ENCODE results near the gene MRPL22.
A peak's percentile ranks its signal among the peaks of the same experiment; 100 is the strongest.
"Not testable (repeated sequence)": the region's sequence is repeated elsewhere in the genome, so short reads cannot be mapped to it uniquely, and the experiment has no call there.

Gene MRPL22

DNA sequence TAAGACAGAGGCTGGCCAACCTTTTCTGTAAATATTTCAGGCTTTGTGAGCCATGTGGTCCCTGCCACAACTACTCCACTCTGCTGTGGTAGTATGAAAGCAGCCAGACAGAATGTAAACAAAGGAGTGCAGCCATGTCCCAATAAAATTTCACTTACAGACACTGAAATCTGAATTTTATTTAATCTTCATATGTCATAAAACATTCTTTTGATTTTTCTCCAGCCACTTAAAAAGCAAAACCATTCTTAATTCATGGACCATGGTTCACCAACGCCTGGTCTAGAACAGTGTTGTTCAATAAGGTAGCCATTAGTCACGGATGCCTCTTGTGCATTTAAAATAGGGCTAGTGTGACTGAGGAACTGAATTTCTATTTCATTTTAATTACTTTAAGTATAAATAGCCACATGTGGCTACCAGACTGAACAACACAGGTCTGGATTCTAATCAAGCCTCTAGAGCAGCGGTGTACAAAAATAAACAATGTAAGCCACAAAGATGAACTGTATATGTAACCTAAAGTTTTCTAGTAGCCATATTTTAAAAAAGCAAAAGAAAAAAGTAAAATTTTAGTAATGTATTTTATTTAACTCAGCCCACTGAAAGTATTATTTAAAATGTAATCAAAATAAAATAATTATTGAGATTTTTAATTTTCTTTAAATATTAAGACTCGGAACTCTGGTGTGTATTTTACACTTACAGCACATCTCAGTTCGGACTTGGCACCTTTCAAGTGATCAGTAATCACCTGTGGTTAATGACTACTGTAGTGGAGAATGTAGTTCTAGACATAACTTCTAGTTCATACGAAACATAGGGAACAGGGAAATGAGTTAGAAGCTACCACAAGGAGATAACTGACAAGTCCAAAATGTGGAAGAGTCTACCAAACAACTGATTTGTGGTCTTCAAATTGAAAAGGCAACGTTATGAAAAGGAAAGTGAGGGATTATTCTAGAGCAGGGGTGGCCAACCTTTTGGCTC, 17.1 kb upstream of the MRPL22 start:
- Histone ChIP-seq H3K9me3 (no peaks in the 10 kb centered on the region), H3K4me1 (no peaks in the 10 kb centered on the region), H3K27me3 (ENCODE audit: low read depth) (no peaks in the 10 kb centered on the region), H3K36me3 (replicated peaks) (peaks cover 73% of the 10 kb centered on the region), H3K4me3 (no peak overlapping the region)
- DNase-seq (ENCODE audit: low spot score in 2 of 2) = no peak
- in situ Hi-C loops (cut with MboI; ENCODE audit: low sequenced_read_pairs) = no loop called here

DNA sequence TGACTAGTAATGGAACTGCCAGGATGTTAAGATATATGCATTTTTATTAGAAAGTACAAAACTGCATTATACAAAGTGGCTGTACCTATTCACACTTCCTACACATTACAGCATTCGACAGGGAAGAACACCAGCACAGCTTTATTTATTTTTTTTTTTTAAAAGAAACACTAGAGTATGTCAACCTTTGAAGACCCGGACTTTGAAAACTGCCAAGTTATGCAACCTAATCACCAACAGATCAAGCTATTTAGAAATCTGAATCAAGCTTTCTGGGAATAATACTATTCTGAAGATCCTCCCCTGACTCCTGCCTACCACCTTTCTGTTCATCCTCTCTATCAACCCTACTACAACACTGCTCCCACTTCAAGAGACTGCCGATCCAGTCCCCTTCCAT, 7.3 kb upstream of the MRPL22 start:
- in situ Hi-C loops (cut with MboI; ENCODE audit: low sequenced_read_pairs) = no loop called here
- Histone ChIP-seq H3K36me3 (replicated peaks) (peaks cover 41% of the 10 kb centered on the region), H3K4me1 (peaks cover 7% of the 10 kb centered on the region), H3K4me3 (no peak overlapping the region), H3K9me3 (no peaks in the 10 kb centered on the region), H3K27me3 (ENCODE audit: low read depth) (no peaks in the 10 kb centered on the region)
- DNase-seq (ENCODE audit: low spot score in 2 of 2) = no peak

DNA sequence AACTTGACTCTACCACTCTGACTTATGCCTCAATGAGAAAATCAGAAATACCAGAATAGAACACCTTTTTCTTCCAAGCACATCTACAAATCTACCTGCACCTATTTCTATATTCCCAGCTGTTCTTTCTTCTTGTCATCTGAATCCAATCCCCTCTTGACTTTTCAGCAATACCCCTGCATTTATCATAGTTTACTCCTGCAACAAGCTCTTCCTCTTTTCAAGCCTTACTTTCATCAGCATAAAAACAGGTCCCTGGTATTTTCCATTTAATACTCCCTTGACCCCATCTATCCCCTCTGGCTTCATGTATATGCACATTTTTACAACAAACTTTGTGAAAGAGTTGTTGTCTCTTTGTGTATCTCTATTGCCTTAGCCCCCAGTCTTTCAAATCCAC, 6.0 kb upstream of the MRPL22 start:
- Histone ChIP-seq H3K27me3 (ENCODE audit: low read depth) (no peaks in the 10 kb centered on the region), H3K36me3 (replicated peaks) (peaks cover 33% of the 10 kb centered on the region), H3K4me3 (no peak overlapping the region), H3K9me3 (no peaks in the 10 kb centered on the region), H3K4me1 (peaks cover 8% of the 10 kb centered on the region)
- no peak for DNase-seq (ENCODE audit: low spot score in 2 of 2)
- in situ Hi-C loops (cut with MboI; ENCODE audit: low sequenced_read_pairs) = no loop called here

DNA sequence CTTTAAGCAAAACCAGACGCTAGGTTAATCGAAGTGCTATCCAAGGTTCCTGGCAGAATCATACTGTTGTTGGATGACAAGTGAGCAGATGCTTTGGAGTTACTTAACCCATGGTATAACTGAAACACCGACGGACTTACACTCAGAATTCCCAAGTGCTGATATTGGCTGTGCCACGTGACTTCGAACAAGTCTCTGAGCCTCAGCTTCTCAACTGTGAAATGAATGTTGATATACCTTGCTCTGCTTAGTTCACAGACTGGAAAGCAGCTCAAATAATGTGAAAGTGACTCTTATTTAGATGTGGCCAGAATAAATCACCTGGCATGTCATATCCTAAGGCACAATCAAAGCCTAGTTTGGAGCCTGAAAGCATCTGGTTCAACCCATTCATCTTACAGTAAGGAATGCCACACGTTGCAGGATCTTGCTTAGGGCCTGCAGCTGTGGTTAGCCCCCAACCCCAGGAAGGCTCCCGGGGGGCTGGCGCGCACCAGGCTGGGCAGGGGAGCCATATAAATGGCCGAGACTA, 3.6 kb upstream of the MRPL22 start:
- Histone ChIP-seq H3K27me3 (ENCODE audit: low read depth) (no peaks in the 10 kb centered on the region), H3K4me1 (peaks cover 11% of the 10 kb centered on the region), H3K4me3 (peak overlapping the region; percentile 78), H3K9me3 (no peaks in the 10 kb centered on the region), H3K36me3 (replicated peaks) (peaks cover 18% of the 10 kb centered on the region)
- in situ Hi-C loops (cut with MboI; ENCODE audit: low sequenced_read_pairs) = no loop called here
- no peak for DNase-seq (ENCODE audit: low spot score in 2 of 2)

DNA sequence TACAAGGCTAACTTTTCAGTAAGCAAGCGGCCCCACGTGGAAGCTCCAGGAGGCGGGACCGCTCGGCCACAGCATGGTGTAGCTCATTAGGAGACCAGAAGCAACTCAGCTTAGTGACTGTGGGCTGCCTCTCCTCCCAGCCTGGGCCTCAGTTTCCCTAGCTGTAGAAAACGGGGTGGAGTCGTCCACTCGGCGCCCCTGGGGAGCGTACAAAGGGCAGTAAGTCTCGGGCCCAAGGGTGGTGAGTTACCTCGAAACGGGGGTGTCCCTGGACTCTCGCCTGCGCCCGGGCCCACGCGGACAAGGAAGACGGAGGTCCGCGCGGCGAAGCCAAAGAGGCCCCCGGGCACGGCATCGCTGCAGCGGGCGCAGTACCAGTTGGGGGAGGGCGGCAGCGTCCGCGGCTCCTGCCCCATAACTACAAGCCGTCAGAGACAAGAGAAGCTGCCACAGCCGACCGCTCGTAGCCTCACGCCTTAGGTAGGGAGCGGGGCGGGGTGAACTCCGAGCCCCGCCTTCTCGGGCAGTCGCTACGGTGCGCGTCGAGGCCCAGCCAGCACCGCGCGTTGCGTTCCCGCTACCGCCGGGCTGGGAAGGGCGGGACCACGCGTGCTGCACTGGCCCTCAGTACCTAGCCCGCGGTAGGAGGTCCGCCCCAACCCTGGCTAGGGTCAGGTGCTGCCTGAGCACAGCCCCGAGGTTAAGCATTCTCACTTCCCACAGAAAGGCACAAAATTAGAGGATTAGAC, 3.0 kb upstream of the MRPL22 start, which contains the start of gene GEMIN5:
GEMIN5 (minus strand) TSS at position 494 of the 749 bp plus-strand sequence; CDS start at position 416, 78 bp downstream.
- in situ Hi-C loops (cut with MboI; ENCODE audit: low sequenced_read_pairs) = no loop called here

GRCh38 chr5:154939387-154939786, 1.5 kb upstream of the MRPL22 start:
- H3K4me3 ChIP-seq; H3K27me3 ChIP-seq (ENCODE audit: low read depth); DNase-seq (ENCODE audit: low spot score in 2 of 2); in situ Hi-C loops (cut with MboI; ENCODE audit: low sequenced_read_pairs); H3K9me3 ChIP-seq; H3K36me3 ChIP-seq (replicated peaks): not testable (repeated sequence)
- peaks cover 13% of the 10 kb centered on the region for H3K4me1 ChIP-seq

More for the DNA sequence above, 3.0 kb upstream of the MRPL22 start, which contains the start of gene GEMIN5:
- no peaks in the 10 kb centered on the region for H3K9me3 ChIP-seq
- peaks cover 13% of the 10 kb centered on the region for H3K4me1 ChIP-seq
- DNase-seq (ENCODE audit: low spot score in 2 of 2) = peak; percentile 80 to 91
- H3K4me3 ChIP-seq = peak within 1 kb of the TSS; percentile 78
- peaks cover 18% of the 10 kb centered on the region for H3K36me3 ChIP-seq (replicated peaks)
- H3K27me3 ChIP-seq (ENCODE audit: low read depth) = no peaks in the 10 kb centered on the region

GRCh38 chr5:154940375-154940771, 500 bp upstream of the MRPL22 start:
- Histone ChIP-seq H3K4me1 (peaks cover 13% of the 10 kb centered on the region), H3K9me3 (no peaks in the 10 kb centered on the region), H3K4me3 (peak overlapping the region; percentile 75), H3K36me3 (replicated peaks) (peaks cover 4% of the 10 kb centered on the region), H3K27me3 (ENCODE audit: low read depth) (no peaks in the 10 kb centered on the region)
- DNase-seq (ENCODE audit: low spot score in 2 of 2) = no peak
- in situ Hi-C loops (cut with MboI; ENCODE audit: low sequenced_read_pairs) = no loop called here

DNA sequence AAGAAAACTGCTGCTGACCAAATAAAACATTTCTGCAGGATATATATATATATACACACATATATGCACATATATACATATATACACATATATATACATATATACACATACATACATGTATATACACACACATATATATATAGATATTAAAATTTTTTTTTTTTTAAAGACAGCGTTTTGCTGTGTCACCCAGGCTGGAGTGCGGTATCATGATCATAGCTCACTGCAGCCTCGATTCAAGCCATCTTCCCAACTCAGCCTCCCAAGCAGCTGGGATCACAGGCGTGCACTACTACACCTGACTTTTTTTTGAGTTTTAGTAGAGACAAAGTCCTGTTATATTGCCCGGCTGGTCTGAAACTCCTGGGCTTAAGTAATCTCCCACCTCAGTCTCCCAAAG, 2.7 kb downstream of the MRPL22 start:
- Histone ChIP-seq H3K4me1 (peaks cover 8% of the 10 kb centered on the region), H3K27me3 (ENCODE audit: low read depth) (no peaks in the 10 kb centered on the region), H3K4me3 (no peak overlapping the region), H3K36me3 (replicated peaks) (peaks cover 5% of the 10 kb centered on the region), H3K9me3 (no peaks in the 10 kb centered on the region; the same call in 1 of the 2 replicates)
- no peak for DNase-seq (ENCODE audit: low spot score in 2 of 2)
- in situ Hi-C loops (cut with MboI; ENCODE audit: low sequenced_read_pairs) = no loop called here

DNA sequence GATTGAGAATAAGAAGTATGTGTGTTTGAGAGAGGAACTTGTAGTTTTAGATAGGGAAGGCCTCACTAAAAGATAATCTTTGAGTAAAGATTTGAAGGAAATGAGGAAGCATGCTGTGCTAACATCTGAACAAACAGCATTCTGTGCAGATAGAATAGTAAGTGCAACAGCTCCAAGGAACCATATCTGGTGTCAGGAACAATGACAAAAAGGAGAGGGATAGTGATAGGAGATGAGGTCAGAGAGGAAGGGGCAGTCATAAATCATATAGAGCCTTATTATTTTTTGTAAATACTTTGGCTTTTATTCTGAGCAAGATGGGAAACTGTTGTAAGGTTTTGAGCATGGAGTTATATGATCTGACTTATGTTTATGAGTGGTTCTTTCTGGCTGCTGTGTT, 3.8 kb downstream of the MRPL22 start:
- H3K36me3 ChIP-seq (replicated peaks) = peaks cover 5% of the 10 kb centered on the region
- DNase-seq (ENCODE audit: low spot score in 2 of 2) = no peak

DNA sequence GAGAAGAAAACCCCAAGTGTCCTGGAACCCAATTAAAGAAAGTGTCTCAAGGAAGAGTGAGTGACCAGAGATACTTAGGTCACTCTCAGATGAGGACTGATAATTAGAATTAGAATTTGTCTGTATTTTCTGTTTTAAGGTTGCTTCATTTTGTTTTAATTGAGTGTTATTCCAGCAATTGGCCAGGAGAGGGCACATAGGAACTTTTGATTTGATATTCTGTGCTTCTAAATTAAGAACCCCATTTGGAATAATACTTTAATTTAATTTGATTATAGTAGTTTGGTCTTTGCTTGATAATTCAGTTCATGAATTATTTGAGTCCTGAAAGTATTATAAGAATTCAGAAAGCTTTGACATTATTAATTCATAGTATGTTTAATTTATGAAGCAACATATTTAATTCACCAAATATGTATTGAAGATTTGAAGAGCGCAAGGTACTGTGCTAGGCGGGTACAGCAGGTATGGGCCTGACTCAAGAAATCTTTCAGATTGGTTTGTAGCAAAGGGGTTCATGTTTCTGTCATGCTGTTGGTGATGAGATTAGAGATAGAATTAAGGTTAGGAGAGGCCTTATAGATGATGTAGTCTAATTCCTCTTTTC, 4.9 kb downstream of the MRPL22 start:
- Histone ChIP-seq H3K27me3 (ENCODE audit: low read depth) (no peaks in the 10 kb centered on the region), H3K36me3 (replicated peaks) (peaks cover 5% of the 10 kb centered on the region), H3K4me3 (no peak overlapping the region), H3K9me3 (no peaks in the 10 kb centered on the region; the same call in 1 of the 2 replicates), H3K4me1 (peaks cover 8% of the 10 kb centered on the region)
- no peak for DNase-seq (ENCODE audit: low spot score in 2 of 2)
- in situ Hi-C loops (cut with MboI; ENCODE audit: low sequenced_read_pairs) = no loop called here

More for the DNA sequence above, 3.8 kb downstream of the MRPL22 start:
- in situ Hi-C loops (cut with MboI; ENCODE audit: low sequenced_read_pairs) = no loop called here
- Histone ChIP-seq H3K9me3 (no peaks in the 10 kb centered on the region; the same call in 1 of the 2 replicates), H3K4me1 (peaks cover 8% of the 10 kb centered on the region), H3K4me3 (no peak overlapping the region), H3K27me3 (ENCODE audit: low read depth) (no peaks in the 10 kb centered on the region)

GRCh38 chr5:154947778-154948177, 6.9 kb downstream of the MRPL22 start:
- in situ Hi-C loops (cut with MboI; ENCODE audit: low sequenced_read_pairs) = no loop called here
- Histone ChIP-seq H3K36me3 (replicated peaks) (peaks cover 8% of the 10 kb centered on the region), H3K9me3 (no peaks in the 10 kb centered on the region; the same call in 1 of the 2 replicates), H3K4me1 (peaks cover 2% of the 10 kb centered on the region), H3K27me3 (ENCODE audit: low read depth) (no peaks in the 10 kb centered on the region), H3K4me3 (no peak overlapping the region)
- DNase-seq (ENCODE audit: low spot score in 2 of 2) = no peak

GRCh38 chr5:154948313-154948712, 7.4 kb downstream of the MRPL22 start:
- Histone ChIP-seq H3K9me3 (no peaks in the 10 kb centered on the region; the same call in 1 of the 2 replicates), H3K36me3 (replicated peaks) (peaks cover 8% of the 10 kb centered on the region), H3K4me1 (peaks cover 2% of the 10 kb centered on the region), H3K27me3 (ENCODE audit: low read depth) (no peaks in the 10 kb centered on the region), H3K4me3 (no peak overlapping the region)
- no peak for DNase-seq (ENCODE audit: low spot score in 2 of 2)
- in situ Hi-C loops (cut with MboI; ENCODE audit: low sequenced_read_pairs) = no loop called here

- H3K36me3 ChIP-seq (replicated peaks) = peaks cover 8% of the 10 kb centered on the region
- in situ Hi-C loops (cut with MboI; ENCODE audit: low sequenced_read_pairs) = no loop called here
- no peak overlapping the region for H3K4me3 ChIP-seq
- no peaks in the 10 kb centered on the region for H3K27me3 ChIP-seq (ENCODE audit: low read depth)
- no peaks in the 10 kb centered on the region; the same call in 1 of the 2 replicates for H3K9me3 ChIP-seq
- DNase-seq (ENCODE audit: low spot score in 2 of 2) = no peak
- H3K4me1 ChIP-seq = peaks cover 2% of the 10 kb centered on the region
Measured at GRCh38 chr5:154949781-154950180, 8.9 kb downstream of the MRPL22 start.
